Mucosa of descending colon (tissue), 3 donors: ENCODE results near the gene INTS3. TPM values are rescaled to one million over a fixed set of nuclear protein-coding genes. Genes with fewer than 3 reads are reported as not detected.
A peak's percentile ranks its signal among the peaks of the same experiment; 100 is the strongest.
"Not testable (repeated sequence)": the region's sequence is repeated elsewhere in the genome, so short reads cannot be mapped to it uniquely, and the experiment has no call there.

Experiments used
- ATAC-seq: fragments of 200-7000 bp; cut with Tn5 transposase; one replicate; pipeline ENCODE4 v1.9.1; 2020; ENCODE audit warnings: mild to moderate bottlenecking, moderate library complexity
- DNase-seq, 3 donors: peaks; one replicate each; pipeline ENCODE4 v3.0.0-alpha.2; 2020
- H3K36me3 ChIP-seq: fragments of 200-600 bp; one replicate; pipeline ENCODE4 v1.8.0; 2021; ENCODE audit warnings: low read depth, mild to moderate bottlenecking
- H3K4me1 ChIP-seq: fragments of 200-600 bp; one replicate; pipeline ENCODE4 v1.8.0; 2021; ENCODE audit warnings: low read depth, mild to moderate bottlenecking
- H3K4me3 ChIP-seq: fragments of 200-600 bp; one replicate; pipeline ENCODE4 v1.8.0; 2021; ENCODE audit warnings: mild to moderate bottlenecking
- H3K9me3 ChIP-seq: fragments of 200-600 bp; one replicate; pipeline ENCODE4 v1.8.0; 2021; ENCODE audit warnings: mild to moderate bottlenecking
- CTCF ChIP-seq: fragments of 200-600 bp; IDR thresholded peaks from one replicate; pipeline ENCODE4 v1.8.0; 2022; ENCODE audit warnings: antibody characterized with exemption, mild to moderate bottlenecking
- intact Hi-C, 2 donors: fragments of 100-400 bp; cut with DNase I in 1 of 2; cut with micrococcal nuclease in 1 of 2; formaldehyde crosslinking; loops; one replicate each; pipeline versions ENCODE4 v1.11.0 to v1.11.1; 2022; cut with DNase I, micrococcal nuclease
- total RNA-seq, 3 donors: library from RNA; stranded (reverse); fragmentation: NEBNext Ultra II Directional in 2 of 3; extraction: Animal tissue kit (Norgen Biotek cat#: 25700) in 2 of 3; gene quantifications; one replicate each; pipeline versions ENCODE4 v1.2.1 to v1.2.4, GENCODE V29; 2021 to 2023
- donor health status: DM: no; HTN: no; CAD: no; lungs with moderate emphysema.
- donor health status: DM: no; HTN: no; CAD: no.
- donor health status: DM: no; HTN: yes; CAD: no.

The INTS3 gene
- total RNA-seq, 3 donors from 2014 or later, result 30.6 to 52.3 (median 36.1) TPM

DNA sequence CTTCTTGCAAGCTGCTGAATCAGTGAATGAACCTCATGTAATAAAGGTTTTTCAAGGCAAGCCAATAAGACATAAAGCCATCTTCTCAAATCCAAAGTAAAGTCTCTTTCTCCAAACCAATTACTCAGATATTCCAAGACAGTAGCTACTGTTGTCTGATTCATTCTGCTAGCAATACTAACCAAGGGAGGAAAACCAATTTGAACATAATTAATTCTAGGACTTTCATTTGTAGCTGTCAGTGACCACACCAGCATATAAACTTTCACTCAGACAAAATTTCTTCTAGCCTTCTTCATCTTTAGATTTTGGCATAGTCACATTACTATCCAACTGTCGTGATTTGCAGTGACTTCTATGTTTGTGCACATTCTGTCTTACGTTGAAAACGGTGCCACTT, 10.5 kb upstream of the INTS3 start:
- intact Hi-C loops, result no loop called here
- no peaks in the 10 kb centered on the region for H3K4me1 ChIP-seq
- H3K9me3 ChIP-seq, result no peaks in the 10 kb centered on the region
- TF ChIP-seq CTCF, result no peak
- DNase-seq (no peak), ATAC-seq (no peak)
- no peaks in the 10 kb centered on the region for H3K36me3 ChIP-seq
- no peak overlapping the region for H3K4me3 ChIP-seq

DNA sequence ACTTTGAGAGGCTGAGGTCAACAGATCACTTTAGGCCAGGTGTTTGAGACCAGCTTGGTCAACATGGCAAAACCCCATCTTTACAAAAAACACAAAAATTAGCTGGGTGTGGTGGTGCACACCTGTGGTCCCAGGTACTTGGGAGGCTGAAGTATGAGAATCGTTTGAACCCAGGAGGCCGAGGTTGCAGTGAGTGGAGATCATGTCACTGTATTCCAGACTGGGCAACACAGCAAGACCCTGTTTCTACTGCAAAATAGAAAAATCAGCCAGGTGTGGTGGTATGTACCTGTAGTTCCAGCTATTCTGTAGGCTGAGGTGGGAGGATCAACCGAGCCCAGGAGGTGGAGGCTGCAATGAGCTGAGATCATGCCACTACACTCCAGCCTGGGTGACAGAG, 4.2 kb upstream of the INTS3 start:
- H3K4me3 ChIP-seq, result no peak overlapping the region
- peaks cover 3% of the 10 kb centered on the region for H3K36me3 ChIP-seq
- TF ChIP-seq CTCF, result no peak
- H3K4me1 ChIP-seq, result no peaks in the 10 kb centered on the region
- intact Hi-C loops, result no loop called here
- no peaks in the 10 kb centered on the region for H3K9me3 ChIP-seq
- ATAC-seq (no peak), DNase-seq (no peak)

DNA sequence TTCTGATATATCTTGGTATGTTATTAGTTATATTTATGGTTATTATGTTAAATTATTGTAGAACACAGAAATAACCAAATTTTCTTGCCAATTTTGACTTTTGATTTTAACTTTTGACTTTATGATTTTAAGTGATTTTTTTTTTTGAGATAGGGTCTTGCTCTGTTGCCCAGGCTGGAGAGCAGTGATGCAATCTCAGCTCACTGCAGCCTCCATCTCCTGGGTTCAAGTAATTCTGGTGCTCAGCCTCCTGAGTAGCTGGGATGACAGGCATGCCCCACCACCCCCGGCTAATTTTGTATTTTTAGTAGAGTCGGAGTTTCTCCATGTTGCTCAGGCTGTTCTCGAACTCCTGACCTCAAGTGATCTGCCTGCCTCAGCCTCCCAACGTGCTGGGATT, 3.2 kb upstream of the INTS3 start:
- H3K4me3 ChIP-seq, H3K36me3 ChIP-seq, H3K9me3 ChIP-seq, DNase-seq, H3K4me1 ChIP-seq, ATAC-seq, intact Hi-C loops: not testable (repeated sequence)

DNA sequence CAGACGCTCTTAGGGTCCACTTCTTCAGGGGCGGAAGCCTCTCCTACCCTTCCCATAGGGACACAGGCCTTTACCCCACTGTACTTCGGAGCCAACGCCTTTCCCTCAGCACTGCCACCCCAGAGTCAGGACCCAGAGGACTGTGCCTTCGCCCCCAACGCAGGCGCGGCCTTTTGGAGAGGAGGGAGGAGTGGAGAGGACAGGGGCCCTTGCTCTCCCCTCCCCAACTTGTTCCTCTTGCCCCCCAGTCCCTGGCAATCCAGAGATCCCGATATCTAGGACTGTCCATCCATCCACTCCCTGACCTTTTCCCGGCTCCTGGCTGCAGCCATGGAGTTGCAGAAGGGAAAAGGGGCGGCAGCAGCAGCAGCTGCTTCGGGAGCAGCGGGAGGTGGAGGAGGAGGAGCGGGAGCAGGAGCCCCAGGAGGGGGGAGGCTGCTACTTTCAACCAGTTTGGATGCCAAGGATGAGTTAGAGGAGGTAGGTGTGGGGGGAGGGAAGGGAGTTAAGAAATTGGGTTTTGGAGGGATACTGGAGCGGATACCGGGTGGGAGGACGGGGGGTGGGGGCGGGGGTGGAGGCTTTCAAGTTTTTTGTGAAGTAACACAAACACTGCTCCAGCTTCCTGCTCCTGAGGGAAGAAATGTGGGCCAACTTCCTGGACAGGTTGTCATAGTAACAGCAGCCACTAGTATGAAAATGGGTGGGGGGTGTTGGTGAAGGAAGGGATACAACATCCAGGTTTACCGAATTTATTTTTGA, 636 bp downstream of the INTS3 start:
- Histone ChIP-seq H3K9me3 (no peaks in the 10 kb centered on the region), H3K4me1 (peaks cover 5% of the 10 kb centered on the region), H3K36me3 (peaks cover 3% of the 10 kb centered on the region), H3K4me3 (peak overlapping the region; percentile 50)
- no peak for TF ChIP-seq CTCF
- ATAC-seq (peak; percentile 25), DNase-seq (peak; percentile 40 to 66 (median 63))
- intact Hi-C loops, result no loop called here

DNA sequence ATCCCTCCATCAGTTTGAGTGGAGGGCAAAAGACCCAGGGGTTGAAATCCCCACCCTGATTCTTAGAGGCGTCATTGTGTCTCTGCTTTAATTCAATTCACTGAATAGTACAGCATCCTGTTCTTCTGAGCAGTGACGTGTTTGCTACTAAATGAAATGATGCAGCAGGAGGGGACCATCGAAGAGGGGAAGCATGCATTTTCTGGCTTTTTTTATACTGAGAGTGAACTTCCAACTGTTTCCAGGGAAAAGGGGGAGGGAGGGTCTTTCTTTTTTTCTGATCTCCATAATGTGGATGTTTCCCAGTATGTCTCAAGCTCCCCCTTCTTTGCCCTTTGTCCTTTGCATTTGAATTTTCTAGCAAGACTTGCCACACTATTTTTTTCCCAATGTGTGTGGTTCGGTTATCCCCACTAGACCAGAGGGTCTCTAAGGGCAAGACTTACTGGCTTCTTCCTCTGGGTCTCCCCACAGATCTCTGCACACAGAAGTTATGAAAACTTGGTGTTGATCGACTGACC, 2.7 kb downstream of the INTS3 start:
- DNase-seq (no peak), ATAC-seq (no peak)
- H3K4me3 ChIP-seq, result no peak overlapping the region
- no peaks in the 10 kb centered on the region for H3K9me3 ChIP-seq
- peaks cover 3% of the 10 kb centered on the region for H3K36me3 ChIP-seq
- intact Hi-C loops, result no loop called here
- peaks cover 5% of the 10 kb centered on the region for H3K4me1 ChIP-seq
- no peak for TF ChIP-seq CTCF

GRCh38 chr1:153733970-153734369, 6.1 kb downstream of the INTS3 start:
- Histone ChIP-seq H3K4me3 (no peak overlapping the region), H3K9me3 (no peaks in the 10 kb centered on the region), H3K4me1 (peaks cover 5% of the 10 kb centered on the region), H3K36me3 (no peaks in the 10 kb centered on the region)
- no peak for TF ChIP-seq CTCF
- ATAC-seq (no peak), DNase-seq (no peak)
- intact Hi-C loops, result no loop called here
